DND-41 (cell line): ENCODE data around the gene TPD52L1.
"Not testable (repeated sequence)": the region's sequence is repeated elsewhere in the genome, so short reads cannot be mapped to it uniquely, and the experiment has no call there.

Source experiments
- ATAC-seq: fragments of 200-7000 bp; cut with Tn5 transposase; 3 replicates; pipeline ENCODE4 v1.9.1; 2021; ENCODE audit warnings: low read depth; ENCODE audit not compliant: insufficient read depth
- DNase-seq: peaks from one replicate; pipeline ENCODE4 v3.0.0-alpha.2; 2020
- H2AFZ ChIP-seq: 2 replicates; pipeline ENCODE4 v1.6.0; 2012; ENCODE audit warnings: low read depth, low read length
- H3K27ac ChIP-seq: 2 replicates; pipeline ENCODE4 v1.5.1; 2012; ENCODE audit warnings: low read length, inconsistent platforms
- H3K27me3 ChIP-seq: fragments of 200-600 bp; sonication (generic); 2 replicates; pipeline ENCODE4 v1.6.0; 2012; ENCODE audit warnings: low read length, mild to moderate bottlenecking, inconsistent platforms; ENCODE audit not compliant: insufficient read depth, poor library complexity
- H3K36me3 ChIP-seq: 2 replicates; pipeline ENCODE4 v1.5.1; 2012; ENCODE audit warnings: low read length, inconsistent platforms; ENCODE audit not compliant: insufficient read depth
- H3K4me1 ChIP-seq: 2 replicates; pipeline ENCODE4 v1.5.1; 2012; ENCODE audit warnings: mild to moderate bottlenecking, low read length; ENCODE audit not compliant: insufficient read depth
- H3K4me2 ChIP-seq: 2 replicates; pipeline ENCODE4 v1.6.0; 2012; ENCODE audit warnings: mild to moderate bottlenecking, moderate library complexity, low read length, inconsistent platforms; ENCODE audit not compliant: insufficient read depth
- H3K4me3 ChIP-seq, 2 experiments: fragments of 200-600 bp in 1 of 2; shearing (Covaris generic) in 1 of 2; 2 replicates each; pipeline ENCODE4 v1.5.1; 2012 to 2016; ENCODE audit warnings: inconsistent platforms in 2 of 2, low read length in 2 of 2, mild to moderate bottlenecking in 2 of 2, low read depth in 1 of 2, moderate library complexity in 1 of 2
- H3K79me2 ChIP-seq: 2 replicates; pipeline ENCODE4 v1.6.0; 2012; ENCODE audit warnings: low read length, inconsistent platforms; ENCODE audit not compliant: insufficient read depth
- H3K9ac ChIP-seq: 2 replicates; pipeline ENCODE4 v1.6.0; 2012; ENCODE audit warnings: low read depth, mild to moderate bottlenecking, inconsistent platforms, low read length, moderate library complexity
- H3K9me3 ChIP-seq: 2 replicates; pipeline ENCODE4 v1.5.1; 2012; ENCODE audit warnings: low read length, moderate library complexity, mild to moderate bottlenecking, inconsistent platforms; ENCODE audit not compliant: insufficient read depth, severe bottlenecking
- H4K20me1 ChIP-seq: 2 replicates; pipeline ENCODE4 v1.6.0; 2012; ENCODE audit warnings: low read length; ENCODE audit not compliant: insufficient read depth
- EZH2 ChIP-seq: IDR thresholded peaks from 3 replicates; pipeline ENCODE4 v1.6.1; 2012; ENCODE audit warnings: borderline replicate concordance, low read depth, mild to moderate bottlenecking, moderate library complexity, low read length, inconsistent platforms; ENCODE audit not compliant: severe bottlenecking
- TF ChIP-seq, protein P1 (sequence below): IDR thresholded peaks from 2 replicates; pipeline ENCODE4 v1.5.1; 2012; ENCODE audit warnings: borderline replicate concordance, low read length, moderate library complexity, mild to moderate bottlenecking; ENCODE audit not compliant: poor library complexity, severe bottlenecking; ENCODE audit errors: extremely low read depth

TPD52L1 gene

DNA sequence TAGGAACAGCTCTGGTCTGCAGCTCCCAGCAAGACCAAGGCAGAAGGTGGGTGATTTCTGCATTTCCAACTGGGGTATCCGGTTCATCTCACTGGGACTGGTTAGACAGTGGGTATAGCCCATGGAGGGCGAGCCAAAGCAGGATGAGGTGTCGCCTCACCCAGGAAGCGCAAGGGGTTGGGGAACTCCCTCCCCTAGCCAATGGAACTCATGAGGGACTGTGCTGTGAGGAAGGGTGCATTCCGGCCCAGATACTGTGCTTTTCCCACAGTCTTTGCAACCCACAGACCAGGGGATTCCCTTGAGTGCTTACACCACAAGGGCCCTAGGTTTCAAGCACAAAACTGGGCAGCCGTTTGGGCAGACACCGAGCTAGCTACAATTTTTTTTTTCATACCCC, 126.4 kb downstream of the TPD52L1 start:
- Histone ChIP-seq H3K9me3 (no peaks in the 10 kb centered on the region), H3K4me1 (no peaks in the 10 kb centered on the region), H3K4me2 (no peak overlapping the region), H3K36me3 (peaks cover 52% of the 10 kb centered on the region), H3K9ac (no peak overlapping the region), H3K27ac (no peak overlapping the region), H3K79me2 (peaks cover 13% of the 10 kb centered on the region; the same call in 1 of the 2 replicates), H3K4me3 (no peak overlapping the region), H3K27me3 (no peaks in the 10 kb centered on the region), H2AFZ (no peak overlapping the region), H4K20me1 (peaks cover 3% of the 10 kb centered on the region; the same call in 1 of the 2 replicates)
- no peak for DNase-seq
- no peak for ATAC-seq
- TF ChIP-seq, protein P1, sequence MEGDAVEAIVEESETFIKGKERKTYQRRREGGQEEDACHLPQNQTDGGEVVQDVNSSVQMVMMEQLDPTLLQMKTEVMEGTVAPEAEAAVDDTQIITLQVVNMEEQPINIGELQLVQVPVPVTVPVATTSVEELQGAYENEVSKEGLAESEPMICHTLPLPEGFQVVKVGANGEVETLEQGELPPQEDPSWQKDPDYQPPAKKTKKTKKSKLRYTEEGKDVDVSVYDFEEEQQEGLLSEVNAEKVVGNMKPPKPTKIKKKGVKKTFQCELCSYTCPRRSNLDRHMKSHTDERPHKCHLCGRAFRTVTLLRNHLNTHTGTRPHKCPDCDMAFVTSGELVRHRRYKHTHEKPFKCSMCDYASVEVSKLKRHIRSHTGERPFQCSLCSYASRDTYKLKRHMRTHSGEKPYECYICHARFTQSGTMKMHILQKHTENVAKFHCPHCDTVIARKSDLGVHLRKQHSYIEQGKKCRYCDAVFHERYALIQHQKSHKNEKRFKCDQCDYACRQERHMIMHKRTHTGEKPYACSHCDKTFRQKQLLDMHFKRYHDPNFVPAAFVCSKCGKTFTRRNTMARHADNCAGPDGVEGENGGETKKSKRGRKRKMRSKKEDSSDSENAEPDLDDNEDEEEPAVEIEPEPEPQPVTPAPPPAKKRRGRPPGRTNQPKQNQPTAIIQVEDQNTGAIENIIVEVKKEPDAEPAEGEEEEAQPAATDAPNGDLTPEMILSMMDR, result no peak
- no peak for TF ChIP-seq EZH2

DNA sequence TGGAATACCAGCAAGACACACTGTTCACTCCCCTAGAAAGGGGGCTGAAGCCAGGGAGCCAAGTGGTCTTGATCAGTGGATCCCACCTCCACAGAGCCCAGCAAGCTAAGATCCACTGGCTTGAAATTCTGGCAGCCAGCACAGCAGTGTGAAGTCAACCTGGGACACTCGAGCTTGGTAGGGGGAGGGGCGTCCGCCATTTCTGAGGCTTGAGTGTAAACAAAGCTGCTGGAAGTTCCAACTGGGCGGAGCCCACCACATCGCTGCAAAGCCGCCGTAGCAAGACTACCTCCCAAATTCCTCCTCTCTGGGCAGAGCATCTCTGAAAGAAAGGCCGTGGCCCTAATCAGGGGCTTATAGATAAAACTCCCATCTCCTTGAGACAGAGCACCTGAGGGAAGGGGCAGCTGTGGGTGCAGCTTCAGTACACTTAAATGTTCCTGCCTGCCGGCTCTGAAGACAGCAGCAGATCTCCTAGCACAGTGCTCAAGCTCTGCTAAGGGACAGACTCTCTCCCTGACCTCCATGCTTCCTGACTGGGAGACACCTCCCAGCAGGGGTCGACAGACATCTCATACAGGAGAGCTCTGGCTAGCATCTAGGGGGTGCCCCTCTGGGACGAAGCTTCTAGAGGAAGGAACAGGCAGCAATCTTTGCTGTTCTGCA, 126.9 kb downstream of the TPD52L1 start:
- ATAC-seq, H3K27me3 ChIP-seq, H3K27ac ChIP-seq, H3K4me2 ChIP-seq, H3K4me1 ChIP-seq, H2AFZ ChIP-seq, H4K20me1 ChIP-seq, DNase-seq, H3K4me3 ChIP-seq, H3K9ac ChIP-seq, H3K9me3 ChIP-seq: not testable (repeated sequence)
- peaks cover 55% of the 10 kb centered on the region for H3K36me3 ChIP-seq
- H3K79me2 ChIP-seq, result peaks cover 13% of the 10 kb centered on the region; the same call in 1 of the 2 replicates

DNA sequence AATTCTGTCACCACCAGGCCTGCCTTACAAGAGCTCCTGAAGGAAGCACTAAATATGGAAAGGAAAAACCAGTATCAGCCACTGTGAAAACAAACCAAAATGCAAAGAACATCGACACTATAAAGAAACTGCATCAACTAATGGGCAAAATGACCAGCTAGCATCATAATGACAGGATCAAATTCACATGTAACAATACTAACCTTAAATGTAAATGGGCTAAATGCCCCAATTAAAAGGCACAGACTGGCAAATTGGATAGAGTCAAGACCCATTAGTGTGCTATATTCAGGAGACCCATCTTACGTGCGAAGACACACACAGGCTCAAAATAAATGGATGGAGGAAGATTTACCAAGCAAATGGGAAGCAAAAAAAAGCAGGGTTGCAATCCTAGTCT, 128.9 kb downstream of the TPD52L1 start:
- H3K4me2 ChIP-seq, H3K27ac ChIP-seq, DNase-seq, H2AFZ ChIP-seq, H3K9me3 ChIP-seq, ATAC-seq, H3K27me3 ChIP-seq, H3K4me3 ChIP-seq, H3K4me1 ChIP-seq, H3K9ac ChIP-seq, H4K20me1 ChIP-seq: not testable (repeated sequence)
- peaks cover 59% of the 10 kb centered on the region for H3K36me3 ChIP-seq
- H3K79me2 ChIP-seq, result peaks cover 16% of the 10 kb centered on the region; the same call in 1 of the 2 replicates

GRCh38 chr6:125285353-125285752, 131.8 kb downstream of the TPD52L1 start:
- Histone ChIP-seq H2AFZ (no peak overlapping the region), H3K79me2 (peaks cover 10% of the 10 kb centered on the region; the same call in 1 of the 2 replicates), H3K36me3 (peaks cover 63% of the 10 kb centered on the region), H3K4me2 (no peak overlapping the region), H3K27me3 (no peaks in the 10 kb centered on the region), H4K20me1 (no peaks in the 10 kb centered on the region), H3K4me3 (no peak overlapping the region), H3K27ac (no peak overlapping the region), H3K9me3 (peaks cover 3% of the 10 kb centered on the region), H3K9ac (no peak overlapping the region), H3K4me1 (no peaks in the 10 kb centered on the region)
- TF ChIP-seq, protein P1, result no peak
- ATAC-seq, result no peak
- DNase-seq, result no peak
